Measurements from ENCODE around the gene PAX5.
"Not testable (repeated sequence)": the region's sequence is repeated elsewhere in the genome, so short reads cannot be mapped to it uniquely, and the experiment has no call there.

The PAX5 gene

GRCh38 chr9:36873247-36873875 lies 160.7 kb downstream of the PAX5 start:
- DNase-seq: no peak

DNA sequence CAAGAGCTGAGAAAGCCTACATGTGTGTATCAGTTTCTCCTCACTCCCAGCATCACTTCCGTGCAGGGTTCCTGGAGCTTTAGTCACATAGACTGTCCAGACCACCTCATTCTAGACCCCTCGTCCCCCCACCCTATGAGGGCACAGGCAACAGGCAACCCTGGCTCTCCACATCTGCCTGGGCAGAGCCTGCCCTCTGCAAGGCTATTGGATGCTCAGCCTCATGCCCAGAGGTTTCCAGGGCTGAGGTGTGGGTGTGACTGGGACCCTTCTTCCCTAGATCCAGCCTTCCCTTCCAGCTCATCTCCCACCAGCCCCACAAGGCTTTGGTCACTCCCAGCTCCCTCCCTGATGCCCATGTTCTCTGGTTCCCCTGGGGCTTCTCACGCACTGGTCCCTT lies 161.4 kb downstream of the PAX5 start:
- DNase-seq: no peak

DNA sequence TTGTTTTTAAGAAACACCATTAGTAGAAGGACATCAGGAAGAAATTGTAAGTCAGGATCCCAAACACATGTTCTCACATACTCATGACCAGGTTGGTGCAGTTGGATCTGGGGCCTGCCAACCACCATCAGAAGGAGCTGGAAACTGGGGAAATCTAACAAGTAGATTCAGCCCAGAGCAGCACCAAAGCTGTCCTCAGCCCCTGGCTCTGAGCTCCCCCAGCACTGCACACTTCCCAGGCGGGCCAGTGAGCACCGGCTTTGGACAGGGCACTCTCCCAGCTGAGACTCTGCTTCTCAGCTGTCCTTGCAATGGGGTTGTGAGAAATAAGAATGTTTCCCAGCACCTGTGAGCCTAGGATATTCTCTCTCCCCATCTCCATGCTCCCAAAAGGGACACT lies 162.5 kb downstream of the PAX5 start:
- DNase-seq: no peak

- DNase-seq: no peak
Measured at GRCh38 chr9:36870960-36871359, 163.1 kb downstream of the PAX5 start.

DNA sequence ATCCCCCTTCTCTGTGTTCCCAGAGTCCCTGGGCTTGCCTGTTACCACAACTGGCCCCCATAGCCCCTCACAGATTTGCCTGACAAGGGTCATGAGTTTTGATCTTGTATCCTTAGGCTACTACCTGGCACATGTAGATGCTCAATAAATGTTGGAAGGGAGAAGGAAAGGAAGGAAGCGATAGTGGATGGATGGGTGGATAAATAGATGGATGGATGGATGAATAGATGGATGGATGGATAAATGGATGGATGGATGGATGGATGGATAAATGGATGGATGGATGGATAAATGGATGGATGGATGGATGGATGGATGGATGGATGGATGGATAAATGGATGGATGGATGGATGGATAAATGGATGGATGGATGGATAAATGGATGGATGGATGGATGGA lies 164.5 kb downstream of the PAX5 start:
- DNase-seq: not testable (repeated sequence)

DNA sequence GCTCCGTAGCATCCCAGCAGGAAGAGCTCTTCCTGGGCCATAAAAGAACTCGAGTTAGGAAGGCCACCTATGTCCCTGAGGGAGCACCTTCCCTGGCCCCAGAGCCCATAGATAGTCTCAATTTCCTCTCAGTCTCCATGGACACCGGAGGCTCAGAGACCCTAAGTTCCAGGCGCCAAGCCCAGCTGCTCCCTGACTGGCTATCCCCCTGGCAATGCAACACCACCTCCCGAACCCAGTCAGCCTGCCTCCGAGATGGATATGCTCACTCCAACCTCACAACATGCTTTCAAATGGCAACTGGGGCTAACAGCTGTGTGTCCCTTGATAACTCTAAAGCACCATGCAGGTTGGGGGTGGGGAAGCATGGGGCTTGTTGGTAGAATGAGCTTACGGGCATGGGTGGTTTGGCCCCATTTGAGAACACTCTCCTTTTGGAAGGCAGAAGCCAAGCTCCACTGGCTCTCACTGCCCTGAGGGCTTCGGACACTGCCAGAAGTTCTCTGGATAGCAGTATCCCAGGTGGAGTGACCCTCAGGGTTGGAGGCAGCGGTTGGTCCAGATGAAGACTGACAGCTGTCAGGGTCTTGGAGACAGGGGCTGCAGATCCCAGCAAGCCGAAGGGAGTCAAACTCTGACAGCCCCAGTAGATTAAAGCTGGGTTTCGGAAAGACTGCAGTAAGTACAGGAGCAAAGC lies 165.3 kb downstream of the PAX5 start:
- DNase-seq: no peak

DNA sequence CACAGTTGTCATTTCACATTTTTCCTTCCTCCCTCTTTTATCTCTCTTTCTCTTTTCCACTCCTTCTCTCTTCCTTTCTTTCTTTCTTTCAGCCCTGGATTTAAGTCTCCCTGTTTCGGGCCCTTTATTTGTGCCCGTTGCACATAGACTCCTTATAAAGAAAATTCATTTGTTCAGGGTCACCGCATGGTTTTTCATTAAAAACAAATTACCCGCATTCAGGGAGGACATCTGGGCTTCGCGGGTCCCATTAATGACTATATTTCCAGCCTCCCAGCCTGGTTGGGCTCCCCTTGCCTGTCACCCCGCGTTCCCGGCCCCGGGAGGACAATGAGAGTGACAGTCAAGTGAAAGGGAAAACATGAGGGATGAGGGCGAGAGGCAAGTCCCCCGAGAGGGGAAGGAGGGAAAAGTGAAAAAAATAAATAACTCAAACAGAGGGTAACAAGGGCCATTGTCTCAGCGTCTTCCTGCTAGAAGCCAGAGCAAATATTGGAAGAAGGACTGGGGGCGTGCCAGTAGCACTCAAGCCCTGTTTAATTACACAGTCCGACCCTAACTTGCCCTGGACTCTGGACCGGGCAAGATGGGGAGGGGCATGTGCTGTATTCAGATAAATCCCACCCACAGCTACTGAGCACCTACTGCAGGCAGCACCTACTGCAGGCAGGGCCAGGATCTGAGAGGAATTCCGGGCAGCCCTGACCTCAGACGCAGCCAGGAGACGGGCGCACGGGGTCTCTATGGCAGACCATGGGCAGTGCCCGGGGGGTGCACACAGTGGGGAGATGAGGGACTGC lies 166.2 kb downstream of the PAX5 start:
- DNase-seq: no peak

DNA sequence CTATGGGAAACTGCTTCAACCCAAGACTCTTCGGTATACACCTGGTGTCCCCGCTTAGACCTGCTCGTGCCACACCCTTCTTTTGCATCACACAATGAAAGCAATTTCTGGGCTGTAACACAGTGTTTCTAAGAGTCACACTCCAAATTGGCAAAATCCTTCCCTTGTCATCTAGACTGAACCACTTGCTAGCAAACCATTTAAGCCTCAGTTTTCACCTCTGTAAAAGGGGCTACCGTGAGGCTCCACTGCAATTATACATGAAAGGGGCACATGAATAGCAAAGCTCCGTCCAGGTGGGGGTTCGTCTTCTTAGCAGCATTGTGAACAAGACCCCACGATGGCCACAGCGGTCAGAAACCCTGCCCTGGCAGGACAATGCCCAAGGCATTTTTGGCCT lies 166.8 kb downstream of the PAX5 start:
- no peak for DNase-seq

- no peak for DNase-seq
Measured at GRCh38 chr9:36866840-36867239, 167.2 kb downstream of the PAX5 start.

GRCh38 chr9:36865731-36866635 lies 168.1 kb downstream of the PAX5 start:
- DNase-seq: no peak

DNA sequence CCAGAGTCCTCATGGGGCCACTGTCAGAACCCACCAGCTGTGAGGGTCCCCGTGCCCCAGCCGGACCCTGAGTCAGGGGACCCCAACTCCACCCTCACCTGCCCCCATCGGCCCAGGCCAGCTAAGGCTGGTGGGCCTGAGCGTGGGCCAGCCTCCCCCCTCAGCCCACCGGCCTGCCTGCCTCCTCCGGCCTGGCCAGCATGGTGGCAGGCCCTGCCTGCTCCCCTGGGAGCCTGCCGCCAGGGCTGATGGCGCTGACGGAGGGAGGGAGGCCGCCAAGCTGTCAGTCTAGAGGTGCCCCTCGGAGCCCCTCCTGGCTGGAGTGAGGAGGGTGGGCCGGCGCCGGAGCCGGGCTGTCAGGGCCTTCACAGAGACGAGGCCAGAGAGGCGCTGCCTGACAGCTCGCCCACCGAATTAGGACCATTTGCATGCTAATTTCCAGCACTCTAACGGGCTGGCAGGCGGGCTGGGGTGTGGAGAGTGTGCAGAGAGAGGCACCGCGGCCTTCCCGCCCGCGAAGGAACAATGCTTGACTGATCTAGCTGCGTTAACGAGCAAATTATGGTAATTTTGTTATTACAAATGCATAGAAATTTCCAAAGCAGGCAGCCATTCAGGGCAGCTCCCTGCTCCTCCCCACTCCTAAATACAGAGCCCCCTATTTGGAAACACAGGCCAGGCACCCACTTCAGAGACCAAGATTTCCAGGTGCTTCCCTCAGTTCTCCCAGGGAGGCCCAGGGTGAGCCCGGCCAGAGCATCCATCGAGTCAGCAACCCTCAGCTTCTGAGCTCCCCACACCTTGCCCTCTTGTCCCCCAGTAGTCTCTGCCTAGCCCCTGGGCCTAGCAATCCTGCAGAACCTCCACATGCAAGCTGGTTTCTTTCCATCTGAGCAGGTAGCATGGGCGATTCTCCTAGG lies 169.3 kb downstream of the PAX5 start:
- DNase-seq: no peak

DNA sequence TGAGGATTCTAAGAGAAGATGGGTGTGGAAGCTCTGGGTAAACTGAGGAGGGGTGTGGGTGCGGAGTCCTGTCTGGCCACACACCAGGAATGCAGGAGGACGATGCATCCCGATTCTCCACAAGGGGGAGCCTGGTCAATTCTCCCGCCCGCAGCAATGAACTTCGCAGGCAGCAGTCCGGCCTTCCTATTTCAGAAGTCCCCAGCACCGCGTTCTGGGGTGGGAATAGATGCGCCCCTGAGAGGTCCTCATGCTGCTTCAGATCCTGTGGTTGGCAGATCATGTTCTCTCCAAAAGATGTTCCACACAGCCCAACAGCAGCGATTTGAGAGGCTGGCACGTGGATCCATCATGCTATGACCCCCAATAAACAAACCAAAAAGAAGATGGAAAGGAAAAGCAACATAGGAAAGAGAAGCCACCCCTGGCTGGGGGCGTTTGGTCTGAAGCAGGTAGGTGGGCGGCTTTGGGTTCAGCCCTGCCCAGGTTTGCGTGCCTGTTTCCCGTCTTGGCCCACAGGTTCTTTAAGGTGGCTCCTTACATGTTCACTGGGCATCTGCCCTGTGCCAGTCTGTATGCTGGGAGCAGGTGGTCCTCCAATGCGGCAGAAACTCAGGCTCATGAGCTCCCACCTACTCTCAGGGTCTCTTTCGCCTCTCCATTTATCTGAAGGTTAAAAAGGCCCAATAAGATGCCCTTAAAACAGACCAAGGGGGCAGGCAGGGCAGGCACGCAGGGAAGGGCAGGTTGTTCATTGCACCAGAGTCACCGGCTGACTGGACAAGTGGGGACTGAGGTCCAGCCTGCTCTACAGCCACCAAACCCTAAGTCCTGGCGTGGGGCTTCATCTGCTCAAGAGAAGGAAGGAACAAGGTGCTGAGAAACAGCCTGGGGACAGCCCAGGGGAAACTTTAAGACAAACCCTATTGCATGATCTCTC lies 171.6 kb downstream of the PAX5 start:
- DNase-seq: no peak

DNA sequence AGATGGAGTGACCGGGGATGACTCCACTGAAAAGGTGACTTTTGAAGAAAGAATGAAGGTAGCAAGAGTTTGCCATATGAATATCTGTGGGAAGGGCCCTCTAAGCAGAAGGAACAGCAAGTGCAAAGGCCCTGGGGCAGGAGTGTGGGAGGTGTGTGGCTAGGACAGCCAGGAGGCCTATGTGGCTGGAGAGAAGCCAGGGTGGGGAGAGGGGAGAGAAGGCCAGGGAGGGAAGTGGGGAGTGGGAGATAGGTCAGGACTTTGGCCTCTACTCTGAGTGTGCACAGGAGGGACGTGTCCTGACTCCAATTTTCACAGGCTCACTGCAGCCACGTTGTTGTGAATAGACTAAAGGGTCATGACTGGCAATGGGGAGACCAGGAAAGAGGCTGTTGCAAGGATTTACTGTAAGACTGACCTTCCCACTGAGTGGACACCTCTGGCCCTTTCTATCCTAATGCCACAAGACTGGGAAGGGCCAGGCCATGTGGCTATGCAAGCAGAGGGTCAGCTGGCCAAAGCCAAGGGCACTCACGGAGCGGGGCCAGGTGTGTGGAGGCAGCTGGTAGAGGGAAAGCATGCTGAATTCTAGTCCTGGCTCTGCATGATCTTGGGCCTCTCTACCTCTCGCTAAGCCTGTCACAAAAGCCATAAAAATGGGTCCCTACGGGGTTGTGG lies 172.4 kb downstream of the PAX5 start:
- no peak for DNase-seq

GRCh38 chr9:36858805-36859375 lies 175.2 kb downstream of the PAX5 start:
- DNase-seq: no peak

GRCh38 chr9:36855448-36856315 lies 178.4 kb downstream of the PAX5 start:
- no peak for DNase-seq

DNA sequence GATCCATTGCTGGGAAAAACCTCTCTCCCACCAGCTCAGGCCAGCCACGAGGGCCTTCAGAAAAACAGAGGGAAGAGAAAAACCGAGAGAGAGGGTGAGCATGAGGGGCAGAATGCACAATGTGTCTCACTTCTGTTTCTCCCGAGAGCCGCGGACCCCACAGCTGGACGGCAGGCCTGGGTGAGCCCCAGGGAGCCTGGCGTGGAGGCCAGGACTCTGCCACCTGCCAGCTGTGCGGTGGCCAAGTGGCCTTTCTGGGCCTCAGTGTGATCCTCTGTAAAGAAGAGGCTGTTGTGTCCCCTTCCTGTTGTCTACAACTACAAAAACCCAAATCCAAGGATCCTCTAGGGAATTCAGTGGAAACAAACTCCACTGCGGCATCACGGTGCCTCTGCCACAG lies 179.3 kb downstream of the PAX5 start:
- DNase-seq: no peak

DNA sequence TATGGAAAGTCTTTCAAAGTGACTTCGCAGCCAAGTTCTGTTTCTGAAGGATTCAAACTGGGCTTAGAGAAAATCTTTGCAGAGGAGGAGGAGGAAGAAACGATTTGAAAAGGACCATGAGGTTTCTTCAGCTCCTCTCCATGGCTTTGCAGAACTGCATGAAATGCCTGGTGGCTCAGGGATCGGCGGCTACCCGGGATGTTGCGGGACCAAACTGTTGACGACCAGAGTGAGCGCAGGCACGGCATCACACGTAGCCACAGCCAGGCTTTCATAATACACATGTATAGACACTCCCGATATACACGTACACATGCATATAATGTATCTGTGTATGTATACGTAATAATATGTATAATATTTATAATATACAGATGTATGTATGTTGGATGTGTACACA lies 180.0 kb downstream of the PAX5 start:
- no peak for DNase-seq

DNA sequence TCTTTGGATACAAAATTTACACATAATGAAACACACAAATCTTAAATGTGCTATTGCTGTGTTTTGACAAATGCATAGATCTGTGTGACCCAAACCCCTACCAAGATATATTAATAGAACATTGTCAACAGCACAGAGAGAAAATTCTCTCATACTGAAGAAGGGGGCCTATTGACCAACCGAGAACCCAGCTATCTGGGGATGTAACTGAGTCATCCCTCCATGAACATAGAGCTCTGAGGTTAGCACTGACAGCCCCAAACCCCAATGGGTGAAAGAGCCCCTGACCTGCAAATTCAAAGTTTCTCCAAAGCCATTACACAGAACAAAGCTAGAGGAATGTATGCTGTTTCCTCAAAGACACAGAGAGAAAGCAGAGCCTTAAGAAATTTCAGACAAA lies 180.8 kb downstream of the PAX5 start:
- no peak for DNase-seq

DNA sequence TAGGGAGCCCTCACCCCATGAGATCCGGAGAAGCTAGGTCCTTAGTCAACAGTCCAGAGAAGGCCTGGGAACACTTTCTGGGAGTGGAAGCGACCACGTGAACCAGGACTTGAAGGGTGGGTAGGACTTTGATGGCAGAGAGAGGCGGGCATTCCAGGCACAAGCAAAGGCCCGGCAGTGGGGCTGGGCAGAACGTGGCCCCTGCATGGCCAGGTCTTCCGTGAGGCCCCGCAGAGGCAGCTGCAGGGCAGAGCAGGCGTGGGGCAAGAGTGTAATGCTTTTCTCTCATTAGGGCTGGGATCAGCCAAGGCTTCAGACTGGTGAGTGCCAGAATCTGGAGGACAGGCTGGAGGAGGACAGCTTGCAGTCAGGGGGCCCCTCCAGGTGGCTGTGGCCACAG lies 184.1 kb downstream of the PAX5 start:
- DNase-seq: no peak

All from cortex of kidney (tissue), 1 donor.